Left lung (tissue), 10 donors: ENCODE measurements around the gene CNPY1. TPM values are rescaled to one million over a fixed set of nuclear protein-coding genes. Genes with fewer than 3 reads are reported as not detected.

ENCODE experiments used
- ATAC-seq: fragments of 200-7000 bp; cut with Tn5 transposase; one replicate; pipeline ENCODE4 v1.9.1; 2020; ENCODE audit warnings: moderate library complexity
- DNase-seq, 4 donors: peaks; one replicate each; pipeline ENCODE4 v3.0.0-alpha.2; 2013 to 2020
- H3K27ac ChIP-seq, 2 donors: fragments of 200-600 bp; sonication (generic) in 1 of 2; one replicate each; pipeline versions ENCODE4 v1.5.0 to v1.8.0; 2020 to 2021
- H3K27me3 ChIP-seq, 2 donors: fragments of 200-600 bp; sonication (generic) in 1 of 2; one replicate each; pipeline versions ENCODE4 v1.5.0 to v1.8.0; 2020 to 2021
- H3K36me3 ChIP-seq, 2 donors: fragments of 200-600 bp; sonication (generic) in 1 of 2; one replicate each; pipeline versions ENCODE4 v1.5.0 to v1.8.0; 2020 to 2021
- H3K4me1 ChIP-seq, 2 donors: fragments of 200-600 bp; one replicate each; pipeline ENCODE4 v1.8.0; 2021
- H3K4me3 ChIP-seq, 2 donors: fragments of 200-600 bp; sonication (generic) in 1 of 2; one replicate each; pipeline versions ENCODE4 v1.5.0 to v1.8.0; 2020 to 2021; ENCODE audit warnings: mild to moderate bottlenecking in 1 of 2
- H3K9me3 ChIP-seq, 2 donors: fragments of 200-600 bp; sonication (generic) in 1 of 2; one replicate each; pipeline versions ENCODE4 v1.5.0 to v1.8.0; 2020 to 2021
- intact Hi-C, 2 donors: fragments of 100-400 bp; cut with DNase I; formaldehyde crosslinking; loops; one replicate each; pipeline versions ENCODE4 v1.11.2 to v1.14.2; 2022
- polyA plus RNA-seq, 6 donors: library from polyadenylated mRNA; unstranded; fragments of 120-200 nt; gene quantifications; one replicate each; pipeline ENCODE4 v1.2.1, GENCODE V29; 2013; ENCODE audit not compliant: insufficient read length in 6 of 6
- total RNA-seq, 2 donors: library from RNA; stranded (reverse); fragmentation: NEBNext Ultra II Directional; extraction: Animal tissue kit (Norgen Biotek cat#: 25700); gene quantifications; one replicate each; pipeline ENCODE4 v1.2.1, GENCODE V29; 2021
- TF ChIP-seq, protein P1 (sequence below), 2 donors: fragments of 200-600 bp; sonication (generic) in 1 of 2; IDR thresholded peaks; one replicate each; pipeline versions ENCODE4 v1.5.0 to v1.8.0; 2021; ENCODE audit warnings: antibody characterized with exemption in 2 of 2
- donor health status: DM: no; HTN: yes; CAD: no.
- donor health status: DM: no; HTN: no; CAD: no.

Gene CNPY1
- total and polyA plus RNA-seq, 8 donors: not detected

DNA sequence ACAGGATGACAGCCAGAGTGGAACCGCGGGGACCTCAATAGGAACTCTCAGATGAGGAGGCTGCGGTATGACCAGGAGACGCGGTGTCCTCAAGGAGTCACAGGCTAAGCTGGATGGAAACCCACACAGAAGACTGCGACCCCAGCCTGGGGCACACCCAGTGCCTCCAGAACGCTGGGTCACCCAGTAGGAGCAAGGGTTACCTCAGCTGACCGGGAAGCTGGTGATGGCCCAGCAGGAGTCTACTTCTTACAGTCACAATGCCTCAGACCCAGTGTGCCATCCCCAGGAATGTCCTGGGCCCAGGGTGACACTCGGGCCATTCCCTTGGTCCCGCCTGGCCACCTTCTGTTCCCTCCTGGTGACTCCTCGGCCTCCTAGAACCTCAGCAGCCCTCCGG lies 29.9 kb downstream of the CNPY1 start:
- Histone ChIP-seq H3K36me3 (no peaks in the 10 kb centered on the region), H3K4me3 (no peak overlapping the region), H3K27ac (no peak overlapping the region), H3K4me1 (no peaks in the 10 kb centered on the region), H3K27me3 (peaks cover 35 to 98% of the 10 kb centered on the region in 2 donors), H3K9me3 (no peaks in the 10 kb centered on the region)
- DNase-seq (no peak), ATAC-seq (no peak)
- TF ChIP-seq, protein P1, sequence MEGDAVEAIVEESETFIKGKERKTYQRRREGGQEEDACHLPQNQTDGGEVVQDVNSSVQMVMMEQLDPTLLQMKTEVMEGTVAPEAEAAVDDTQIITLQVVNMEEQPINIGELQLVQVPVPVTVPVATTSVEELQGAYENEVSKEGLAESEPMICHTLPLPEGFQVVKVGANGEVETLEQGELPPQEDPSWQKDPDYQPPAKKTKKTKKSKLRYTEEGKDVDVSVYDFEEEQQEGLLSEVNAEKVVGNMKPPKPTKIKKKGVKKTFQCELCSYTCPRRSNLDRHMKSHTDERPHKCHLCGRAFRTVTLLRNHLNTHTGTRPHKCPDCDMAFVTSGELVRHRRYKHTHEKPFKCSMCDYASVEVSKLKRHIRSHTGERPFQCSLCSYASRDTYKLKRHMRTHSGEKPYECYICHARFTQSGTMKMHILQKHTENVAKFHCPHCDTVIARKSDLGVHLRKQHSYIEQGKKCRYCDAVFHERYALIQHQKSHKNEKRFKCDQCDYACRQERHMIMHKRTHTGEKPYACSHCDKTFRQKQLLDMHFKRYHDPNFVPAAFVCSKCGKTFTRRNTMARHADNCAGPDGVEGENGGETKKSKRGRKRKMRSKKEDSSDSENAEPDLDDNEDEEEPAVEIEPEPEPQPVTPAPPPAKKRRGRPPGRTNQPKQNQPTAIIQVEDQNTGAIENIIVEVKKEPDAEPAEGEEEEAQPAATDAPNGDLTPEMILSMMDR (IDR thresholded peaks at IDR 0.05): no peak
- intact Hi-C loops: no loop called here

DNA sequence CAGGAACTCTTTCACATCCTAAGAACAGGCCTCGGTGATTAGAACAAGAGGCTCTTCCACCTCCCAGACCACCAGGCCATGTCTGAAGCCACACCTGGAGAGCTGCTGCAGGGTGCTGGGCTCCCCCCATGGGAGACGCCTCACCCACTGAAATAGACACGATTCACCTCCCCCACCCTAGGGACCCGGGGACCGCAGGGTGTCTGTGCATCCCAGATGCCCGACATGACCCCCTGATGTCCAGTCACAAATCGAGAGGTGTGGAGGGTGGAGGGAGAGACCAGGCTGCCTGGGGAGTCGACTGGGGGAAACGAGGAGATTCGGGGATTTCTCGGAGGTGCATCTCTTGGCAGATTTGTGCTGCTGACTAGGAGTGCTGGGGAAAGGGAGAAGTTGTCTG lies 31.0 kb downstream of the CNPY1 start:
- H3K4me1 ChIP-seq: no peaks in the 10 kb centered on the region
- H3K9me3 ChIP-seq: no peaks in the 10 kb centered on the region
- no peaks in the 10 kb centered on the region for H3K36me3 ChIP-seq
- H3K4me3 ChIP-seq: no peak overlapping the region
- intact Hi-C loops: no loop called here
- no peak overlapping the region for H3K27ac ChIP-seq
- H3K27me3 ChIP-seq: peaks cover 43 to 99% of the 10 kb centered on the region in 2 donors
- TF ChIP-seq, protein P1 (IDR thresholded peaks at IDR 0.05): no peak
- ATAC-seq: no peak
- no peak for DNase-seq

DNA sequence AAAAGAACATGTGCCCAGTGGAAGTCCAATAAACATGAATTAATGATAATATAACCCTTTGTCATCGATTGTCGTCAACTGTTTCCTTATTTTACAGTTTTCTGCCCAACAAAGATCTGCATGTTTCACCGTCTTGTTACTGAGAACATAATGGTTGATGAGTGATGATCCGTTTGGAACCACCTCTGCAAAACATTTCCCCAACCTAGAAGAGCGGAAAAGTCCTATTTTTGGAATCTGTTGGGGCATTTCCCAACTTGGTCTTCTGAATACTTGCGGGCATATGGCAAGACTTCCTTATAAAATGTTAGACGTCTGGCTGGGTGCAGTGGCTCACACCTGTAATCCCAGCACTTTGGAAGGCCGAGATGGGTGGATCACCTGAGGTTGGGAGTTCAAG lies 32.1 kb downstream of the CNPY1 start:
- Histone ChIP-seq H3K36me3 (no peaks in the 10 kb centered on the region), H3K27me3 (peaks cover 52 to 100% of the 10 kb centered on the region in 2 donors), H3K4me1 (peaks cover 0 to 7% of the 10 kb centered on the region in 2 donors), H3K9me3 (no peaks in the 10 kb centered on the region), H3K4me3 (no peak overlapping the region), H3K27ac (no peak overlapping the region)
- TF ChIP-seq, protein P1 (IDR thresholded peaks at IDR 0.05): no peak
- ATAC-seq (no peak), DNase-seq (no peak)
- intact Hi-C loops: no loop called here

DNA sequence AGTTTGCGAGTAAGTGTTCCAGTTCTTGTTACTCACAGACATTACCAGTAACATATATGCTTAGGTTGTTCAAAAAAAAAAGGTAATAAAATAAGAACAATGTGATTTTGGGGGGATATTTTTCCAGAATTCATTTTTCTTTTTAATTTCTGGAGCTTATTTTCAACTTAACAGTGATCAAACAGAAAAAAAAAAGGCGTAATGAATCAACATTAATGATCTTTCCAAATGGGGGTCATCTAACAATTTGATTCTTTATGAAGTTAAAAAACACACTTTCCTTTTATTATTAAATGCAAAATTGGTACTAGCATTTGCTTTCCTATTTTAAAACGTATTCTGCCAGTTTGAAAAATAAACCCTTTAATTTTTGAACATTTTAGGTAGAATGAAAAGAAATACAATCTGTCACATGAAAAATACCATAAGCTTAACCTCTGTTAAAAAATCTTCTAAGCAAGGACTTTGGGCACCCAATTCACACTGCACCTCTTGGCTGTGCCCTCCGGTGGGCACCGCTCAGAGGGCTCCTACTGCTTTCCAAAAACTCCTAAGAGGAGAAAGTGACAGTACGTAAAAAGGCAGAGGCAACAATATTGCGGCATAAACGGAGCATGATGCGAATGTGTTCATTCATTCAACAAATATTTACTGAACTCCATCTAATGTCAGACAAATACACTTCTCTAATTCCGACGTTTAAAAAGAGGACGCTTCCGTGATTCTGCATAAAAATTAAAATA lies 32.6 kb downstream of the CNPY1 start:
- Histone ChIP-seq H3K27me3 (peaks cover 57 to 100% of the 10 kb centered on the region in 2 donors), H3K9me3 (no peaks in the 10 kb centered on the region), H3K4me1 (peaks cover 0 to 7% of the 10 kb centered on the region in 2 donors), H3K27ac (no peak overlapping the region), H3K36me3 (no peaks in the 10 kb centered on the region), H3K4me3 (no peak overlapping the region)
- no peak for ATAC-seq
- DNase-seq: no peak
- intact Hi-C loops: no loop called here
- TF ChIP-seq, protein P1 (IDR thresholded peaks at IDR 0.05): no peak

DNA sequence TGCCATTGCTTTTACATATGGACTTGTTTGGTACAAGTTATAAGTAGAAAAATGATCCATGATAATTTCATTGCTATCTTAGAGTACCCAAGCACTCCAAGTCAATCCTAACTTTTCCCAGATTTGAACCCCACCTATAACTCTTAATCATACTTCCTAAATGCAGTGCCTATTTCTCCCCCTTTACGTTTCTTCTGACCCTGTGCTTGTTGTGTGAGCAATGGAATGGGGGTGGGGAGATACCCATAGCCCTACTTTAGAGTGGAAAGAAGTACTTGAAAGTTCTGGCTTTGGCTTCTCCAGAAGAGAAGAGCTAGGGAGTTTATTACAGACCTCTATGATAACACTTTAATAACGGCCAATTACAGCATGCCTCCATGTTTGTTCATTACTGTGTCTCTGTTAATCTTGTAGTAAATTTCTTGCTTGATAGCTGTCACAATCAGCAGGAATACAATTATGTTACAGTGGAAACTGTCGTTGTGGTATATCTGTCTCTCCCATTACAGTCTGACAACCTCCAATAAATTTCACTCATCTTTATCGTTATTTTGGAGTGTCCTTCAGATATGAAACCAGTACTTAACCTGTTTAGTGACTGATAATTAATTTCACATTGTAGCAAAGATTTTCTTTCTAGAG lies 34.0 kb downstream of the CNPY1 start:
- ATAC-seq: no peak
- TF ChIP-seq, protein P1 (IDR thresholded peaks at IDR 0.05): no peak
- no peaks in the 10 kb centered on the region for H3K9me3 ChIP-seq
- no peak overlapping the region for H3K27ac ChIP-seq
- intact Hi-C loops: no loop called here
- no peaks in the 10 kb centered on the region for H3K36me3 ChIP-seq
- H3K4me3 ChIP-seq: no peak overlapping the region
- H3K4me1 ChIP-seq: peaks cover 0 to 7% of the 10 kb centered on the region in 2 donors
- peaks cover 71 to 100% of the 10 kb centered on the region in 2 donors for H3K27me3 ChIP-seq
- DNase-seq: no peak
